ENCODE data around the gene LY6G6D.

DNA sequence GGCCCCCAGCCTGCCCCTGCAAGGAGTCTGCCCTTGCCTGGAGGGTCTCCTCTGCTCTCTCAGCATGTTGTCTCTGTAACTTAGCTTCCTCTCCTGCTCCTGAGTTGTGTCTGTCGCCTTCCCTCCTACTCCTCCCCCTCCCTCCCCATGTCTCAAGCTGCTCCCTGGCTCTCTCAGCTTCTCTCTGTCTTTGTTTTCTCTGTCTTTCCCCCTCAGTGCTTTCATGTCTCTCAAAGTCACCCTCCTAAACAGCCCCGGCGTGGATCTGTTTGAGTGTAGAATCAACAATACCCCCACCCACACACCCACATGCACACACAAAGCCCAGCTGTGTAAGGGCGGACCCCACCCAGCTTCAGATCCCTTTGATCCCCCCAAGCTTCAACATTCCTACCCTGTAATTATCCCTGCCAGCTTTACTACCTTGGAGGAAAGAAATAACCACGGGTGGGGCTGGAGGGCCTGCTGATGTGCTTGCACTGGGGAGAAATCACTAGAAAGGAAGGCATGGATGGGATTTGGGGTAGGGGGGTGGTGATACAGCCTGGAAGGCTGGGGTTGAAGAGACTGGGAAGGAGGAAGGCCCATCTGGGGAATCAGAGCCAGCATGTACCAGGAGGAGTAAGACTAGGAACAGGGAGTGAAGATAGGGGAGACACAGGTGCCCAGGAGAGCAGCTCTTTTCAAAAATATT is 1.0 kb upstream of the LY6G6D start:
- TF ChIP-seq, protein P1, sequence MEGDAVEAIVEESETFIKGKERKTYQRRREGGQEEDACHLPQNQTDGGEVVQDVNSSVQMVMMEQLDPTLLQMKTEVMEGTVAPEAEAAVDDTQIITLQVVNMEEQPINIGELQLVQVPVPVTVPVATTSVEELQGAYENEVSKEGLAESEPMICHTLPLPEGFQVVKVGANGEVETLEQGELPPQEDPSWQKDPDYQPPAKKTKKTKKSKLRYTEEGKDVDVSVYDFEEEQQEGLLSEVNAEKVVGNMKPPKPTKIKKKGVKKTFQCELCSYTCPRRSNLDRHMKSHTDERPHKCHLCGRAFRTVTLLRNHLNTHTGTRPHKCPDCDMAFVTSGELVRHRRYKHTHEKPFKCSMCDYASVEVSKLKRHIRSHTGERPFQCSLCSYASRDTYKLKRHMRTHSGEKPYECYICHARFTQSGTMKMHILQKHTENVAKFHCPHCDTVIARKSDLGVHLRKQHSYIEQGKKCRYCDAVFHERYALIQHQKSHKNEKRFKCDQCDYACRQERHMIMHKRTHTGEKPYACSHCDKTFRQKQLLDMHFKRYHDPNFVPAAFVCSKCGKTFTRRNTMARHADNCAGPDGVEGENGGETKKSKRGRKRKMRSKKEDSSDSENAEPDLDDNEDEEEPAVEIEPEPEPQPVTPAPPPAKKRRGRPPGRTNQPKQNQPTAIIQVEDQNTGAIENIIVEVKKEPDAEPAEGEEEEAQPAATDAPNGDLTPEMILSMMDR (IDR thresholded peaks at IDR 0.05; ENCODE audit: low read length): no peak
- no peak for TF ChIP-seq EZH2 (IDR thresholded peaks at IDR 0.05; ENCODE audit: borderline replicate concordance, low read length)

All from OCI-LY1 (cell line).